Heart left ventricle (tissue), 13 donors: Measurements from ENCODE around the gene BLID.

Experiments
- CTCF ChIP-seq, 12 donors: fragments of 200-600 bp; sonication (generic) in 4 of 12; IDR thresholded peaks; one replicate each; pipeline versions ENCODE4 v1.5.0 to v1.8.0; 2018 to 2022; ENCODE audit warnings: antibody characterized with exemption in 12 of 12, mild to moderate bottlenecking in 5 of 12
- POLR2A ChIP-seq, 2 donors: fragments of 450-650 bp; IDR thresholded peaks; one replicate each; pipeline ENCODE4 v1.6.1; 2017; ENCODE audit warnings: antibody characterized with exemption in 2 of 2, mild to moderate bottlenecking in 2 of 2, moderate library complexity in 2 of 2
- donor health status: ischemic (EF 13 %, LVEDD 7.1; RV severe dilation, severe dysfunction).
- donor health status: DM: no; HTN: yes; CAD: no.
- donor health status: DM: no; HTN: no; CAD: no.
- donor health status: ischemic (EF 25% LVEDD 6.9; RV normal size, moderate dysfunction).
- donor health status: ischemic (EF 25% LVEDD 5.7; RV mildly dilated, moderate dysfunction).
- donor health status: ischemic (EF 35%, LVEDD 5.7; RV mildly dilated, moderate dysfunction).
- donor health status: nonischemic (EF 11% LVEDD 7.7; RV severe dilation, severe dysfunction).
- donor health status: DM: yes; HTN: yes; CAD: no.
- donor health status: PGD.
- donor health status: ischemic (EF 29% LVEDD 5.4; RV normal size, mild dysfunction).
- donor health status: nonischemic (EF 23%, LVEDD 6.1; RV moderate dilation, normal function).

GRCh38 chr11:122094836-122095235, 21.2 kb downstream of the BLID start:
- TF ChIP-seq POLR2A (IDR thresholded peaks at IDR 0.05) (no peak), CTCF (IDR thresholded peaks at IDR 0.05) (no peak)
